HG02642 (cell line): Measurements from ENCODE around the gene PPM1B.
"Not testable (repeated sequence)": the region's sequence is repeated elsewhere in the genome, so short reads cannot be mapped to it uniquely, and the experiment has no call there.

Experiments used
- ATAC-seq: cut with Tn5 transposase; IDR thresholded peaks from one replicate; pipeline ENCODE4 v1.9.1; 2021; ENCODE audit warnings: mild to moderate bottlenecking; ENCODE audit not compliant: unreplicated experiment, poor library complexity

The PPM1B gene

DNA sequence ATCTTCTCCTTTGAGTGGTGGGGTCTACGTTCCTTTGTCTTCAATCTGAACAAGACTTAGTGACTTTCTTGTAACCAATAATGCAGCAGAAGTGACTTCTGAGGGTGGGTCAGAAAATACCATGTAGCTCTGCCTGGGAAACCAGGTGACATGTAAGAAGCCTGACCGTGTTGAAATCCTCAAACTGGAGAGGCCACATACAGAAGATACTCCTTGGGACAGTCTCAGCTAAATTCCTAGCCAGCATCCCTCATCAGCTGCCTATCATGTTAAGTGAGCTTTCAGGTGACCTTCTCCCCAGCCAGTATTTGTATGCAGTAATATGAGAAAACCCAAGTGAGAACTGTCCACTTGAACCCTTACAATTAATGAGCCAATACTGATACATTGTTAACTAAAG is 27.0 kb downstream of the PPM1B start:
- ATAC-seq = no peak

- no peak for ATAC-seq
Measured at GRCh38 chr2:44197816-44198215, 29.1 kb downstream of the PPM1B start.

- no peak for ATAC-seq
Measured at GRCh38 chr2:44200011-44200410, 31.3 kb downstream of the PPM1B start.

- ATAC-seq = no peak
Measured at GRCh38 chr2:44200759-44201158, 32.1 kb downstream of the PPM1B start.

GRCh38 chr2:44201648-44202165 is 33.0 kb downstream of the PPM1B start:
- no peak for ATAC-seq

GRCh38 chr2:44203542-44203941 is 34.9 kb downstream of the PPM1B start:
- no peak for ATAC-seq

DNA sequence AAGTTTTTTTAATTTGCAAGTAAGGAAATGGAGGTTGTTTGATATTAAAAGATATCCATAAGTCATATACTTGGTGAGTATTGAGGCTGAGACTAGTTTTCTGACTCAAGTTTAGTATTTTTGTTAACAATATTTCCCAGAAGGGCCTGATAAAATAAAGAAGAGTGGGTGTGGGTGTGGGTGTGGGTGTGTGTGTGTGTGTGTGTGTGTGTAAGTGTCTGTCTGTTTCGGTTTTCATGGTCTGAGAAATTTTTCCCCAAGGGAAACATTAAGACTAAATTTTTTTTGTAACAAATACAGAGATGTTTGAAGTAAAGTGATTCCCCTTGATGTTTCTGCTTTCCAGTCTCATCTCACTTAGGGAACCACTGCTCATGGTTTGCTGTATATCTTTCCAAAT is 36.5 kb downstream of the PPM1B start:
- ATAC-seq = no peak

- ATAC-seq = no peak
Measured at GRCh38 chr2:44207102-44207501, 38.4 kb downstream of the PPM1B start.

GRCh38 chr2:44207648-44208047 is 39.0 kb downstream of the PPM1B start:
- not testable (repeated sequence) for ATAC-seq

GRCh38 chr2:44210362-44210761 is 41.7 kb downstream of the PPM1B start:
- no peak for ATAC-seq

DNA sequence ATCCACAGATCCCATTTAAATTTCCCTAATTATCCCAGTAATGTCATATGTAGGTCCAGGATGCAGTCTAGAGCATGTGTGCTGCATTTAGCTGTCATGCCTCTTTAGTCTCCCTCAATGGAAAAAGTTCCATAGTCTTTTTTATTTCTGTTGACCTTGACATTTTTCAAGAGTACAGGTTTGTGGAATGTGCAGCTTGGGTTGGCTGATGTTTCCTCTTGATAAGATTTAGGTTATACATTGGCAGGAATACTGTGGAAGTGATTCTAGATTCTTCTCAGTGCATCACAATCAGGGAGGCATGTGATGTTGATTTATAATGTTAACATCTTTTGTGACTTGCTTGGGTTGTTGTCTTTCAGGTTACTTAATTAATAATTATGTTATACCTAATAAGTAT is 42.5 kb downstream of the PPM1B start:
- no peak for ATAC-seq

DNA sequence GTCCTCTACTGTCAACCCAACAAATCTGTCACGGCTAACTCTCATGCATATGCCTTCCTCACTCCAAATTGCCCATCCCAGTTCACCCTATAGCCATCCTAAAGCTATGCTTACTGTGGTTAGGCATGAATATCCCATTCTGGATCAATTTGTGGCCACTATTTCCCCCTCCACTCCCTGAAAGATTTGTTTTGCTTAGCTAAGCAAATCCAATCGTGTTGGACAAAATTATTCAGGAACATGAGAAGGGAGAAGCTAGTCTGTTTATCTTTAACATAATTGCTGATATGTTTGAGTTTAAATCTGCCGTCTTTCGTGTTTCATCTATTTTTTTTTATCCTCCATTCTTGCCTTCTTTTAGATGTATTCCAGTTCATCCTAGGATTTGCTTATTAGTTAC is 43.6 kb downstream of the PPM1B start:
- ATAC-seq = no peak

DNA sequence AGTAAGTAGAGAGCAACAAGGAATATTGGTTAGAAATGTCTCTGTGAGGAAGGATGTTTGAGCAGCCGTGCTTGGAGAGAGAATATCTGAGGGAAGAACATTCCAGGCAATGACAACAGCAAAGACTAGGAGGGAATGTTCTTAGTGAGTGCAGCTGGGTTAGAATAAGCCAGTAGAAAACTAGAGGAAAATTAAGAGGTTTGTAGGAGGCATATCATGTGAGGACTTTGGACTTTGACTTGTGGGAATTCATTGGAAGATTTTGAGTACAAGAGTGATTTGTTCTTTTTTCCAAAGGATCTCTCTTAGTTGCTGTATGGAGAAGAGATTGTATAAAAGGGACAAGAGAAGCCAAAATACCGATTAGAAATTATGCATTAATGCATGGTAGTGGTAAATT is 47.2 kb downstream of the PPM1B start:
- no peak for ATAC-seq

- ATAC-seq = no peak
Measured at GRCh38 chr2:44218771-44219170, 50.1 kb downstream of the PPM1B start.

DNA sequence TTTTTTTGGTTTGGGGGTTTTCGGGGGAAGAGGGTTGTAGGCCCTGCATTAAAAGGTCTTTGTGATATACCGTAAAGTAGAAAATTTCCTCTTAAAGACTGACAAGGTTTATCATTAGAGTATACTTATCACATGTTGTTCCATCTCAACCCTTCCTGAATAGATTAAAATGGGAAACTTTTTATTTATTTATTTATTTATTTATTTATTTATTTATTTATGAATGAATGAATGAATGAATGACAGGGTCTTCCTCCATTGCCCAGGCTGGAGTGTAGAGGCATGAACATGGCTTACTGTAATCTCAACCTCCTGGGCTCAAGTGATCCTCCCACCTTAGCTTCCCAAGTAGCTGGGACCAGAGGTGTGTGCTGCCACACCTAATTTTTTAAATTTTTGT is 58.1 kb downstream of the PPM1B start:
- ATAC-seq = no peak

DNA sequence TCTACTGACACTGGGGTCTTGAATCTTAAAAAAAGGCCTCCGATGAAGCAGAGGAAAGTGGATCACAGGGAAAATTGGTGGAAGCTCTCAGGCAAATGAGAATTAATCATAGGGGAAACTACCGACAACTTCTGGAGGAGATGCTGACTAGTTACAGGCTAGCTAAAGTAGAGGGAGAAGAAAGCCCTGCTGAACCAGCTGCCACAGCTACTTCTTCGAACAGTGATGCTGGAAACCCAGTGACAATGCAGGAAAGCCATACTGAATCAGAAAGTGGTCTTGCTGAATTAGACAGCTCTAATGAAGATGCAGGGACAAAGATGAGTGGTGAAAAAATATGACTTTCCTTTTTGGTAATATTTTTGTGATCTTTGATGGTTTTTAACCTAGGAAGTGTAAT is 61.7 kb downstream of the PPM1B start:
- ATAC-seq = no peak

DNA sequence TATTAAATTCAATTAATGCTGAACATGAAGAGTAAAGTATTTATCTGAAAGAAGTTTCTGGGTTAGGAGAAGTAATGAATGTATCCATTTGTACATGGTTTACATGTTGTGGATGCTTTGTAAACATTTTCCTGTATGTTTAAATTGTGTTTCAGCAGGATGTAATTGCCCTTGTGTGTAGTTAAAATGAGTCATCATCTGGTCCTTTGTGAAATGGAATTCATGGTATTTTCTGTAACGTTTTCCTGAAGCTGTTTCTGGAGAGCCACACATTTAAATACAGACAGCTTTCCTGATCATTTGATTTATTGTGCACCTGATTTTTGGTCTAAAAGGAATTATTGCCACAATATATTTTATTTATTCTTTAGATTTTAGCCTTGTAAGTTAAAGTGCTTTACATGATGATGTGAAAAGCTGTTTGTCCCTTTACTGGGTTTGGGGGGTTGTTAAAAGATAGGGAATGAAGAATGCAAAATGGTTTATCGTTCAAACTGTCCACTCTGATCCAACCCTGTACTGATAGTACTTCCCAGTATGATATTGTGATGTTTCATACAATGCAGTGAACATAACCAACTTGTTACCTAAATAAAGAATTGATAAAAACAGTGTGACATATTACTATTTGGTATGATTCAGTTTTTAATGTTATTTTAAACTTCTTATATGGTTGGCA is 64.9 kb downstream of the PPM1B start:
- no peak for ATAC-seq

GRCh38 chr2:44237221-44237620 is 68.5 kb downstream of the PPM1B start:
- peak; percentile 61 for ATAC-seq

DNA sequence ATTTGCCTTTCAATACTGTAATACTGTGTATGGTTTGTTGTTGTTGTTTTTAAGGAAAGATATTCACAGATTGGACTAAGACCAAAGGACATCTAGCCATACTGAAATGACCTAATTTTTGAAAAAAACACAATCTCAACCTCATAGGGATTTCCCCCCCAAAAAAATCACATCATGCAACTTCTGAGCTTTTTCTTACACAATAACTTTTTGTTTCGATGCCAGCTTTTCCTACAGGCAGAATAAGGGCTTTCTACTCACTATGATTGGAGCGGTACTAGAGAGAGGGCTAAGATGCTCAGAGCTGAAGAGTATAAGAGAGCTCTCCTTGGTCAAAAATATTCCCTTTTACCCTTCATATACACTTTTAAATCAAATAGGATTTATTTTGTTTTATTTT is 74.2 kb downstream of the PPM1B start:
- ATAC-seq = no peak

DNA sequence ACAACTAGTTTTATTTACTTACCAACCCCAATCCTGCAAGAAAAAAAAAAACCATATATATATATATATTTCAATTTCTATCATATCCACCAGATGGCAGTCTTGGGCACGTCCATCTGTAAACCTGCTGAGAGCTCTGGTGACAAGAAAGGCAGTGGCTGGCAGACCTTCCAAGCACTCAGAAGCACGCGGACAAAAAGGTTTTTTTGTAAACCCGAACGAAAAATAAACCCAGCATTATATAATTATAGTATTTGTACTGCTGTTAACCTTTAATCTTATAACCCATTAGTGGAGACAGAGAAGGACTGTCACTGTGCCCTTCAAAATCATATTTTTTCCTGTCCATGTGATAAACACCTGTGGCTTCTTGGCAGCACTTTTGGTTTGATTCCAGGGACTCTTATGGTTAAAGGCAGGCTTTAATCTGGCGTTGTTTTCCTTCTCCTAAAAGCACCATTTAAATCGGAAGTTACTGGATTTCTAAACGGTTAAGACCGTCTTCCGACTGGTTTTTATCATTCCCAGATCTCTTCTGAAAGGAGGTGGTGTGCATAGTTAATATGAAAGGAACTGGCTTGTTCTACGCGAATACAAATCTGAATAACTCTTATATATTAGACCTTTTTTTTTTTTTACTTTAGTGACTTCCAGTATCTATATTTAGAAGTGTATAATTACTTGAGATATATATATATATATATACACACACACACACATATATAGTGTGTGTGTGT is 75.6 kb downstream of the PPM1B start:
- ATAC-seq = no peak

DNA sequence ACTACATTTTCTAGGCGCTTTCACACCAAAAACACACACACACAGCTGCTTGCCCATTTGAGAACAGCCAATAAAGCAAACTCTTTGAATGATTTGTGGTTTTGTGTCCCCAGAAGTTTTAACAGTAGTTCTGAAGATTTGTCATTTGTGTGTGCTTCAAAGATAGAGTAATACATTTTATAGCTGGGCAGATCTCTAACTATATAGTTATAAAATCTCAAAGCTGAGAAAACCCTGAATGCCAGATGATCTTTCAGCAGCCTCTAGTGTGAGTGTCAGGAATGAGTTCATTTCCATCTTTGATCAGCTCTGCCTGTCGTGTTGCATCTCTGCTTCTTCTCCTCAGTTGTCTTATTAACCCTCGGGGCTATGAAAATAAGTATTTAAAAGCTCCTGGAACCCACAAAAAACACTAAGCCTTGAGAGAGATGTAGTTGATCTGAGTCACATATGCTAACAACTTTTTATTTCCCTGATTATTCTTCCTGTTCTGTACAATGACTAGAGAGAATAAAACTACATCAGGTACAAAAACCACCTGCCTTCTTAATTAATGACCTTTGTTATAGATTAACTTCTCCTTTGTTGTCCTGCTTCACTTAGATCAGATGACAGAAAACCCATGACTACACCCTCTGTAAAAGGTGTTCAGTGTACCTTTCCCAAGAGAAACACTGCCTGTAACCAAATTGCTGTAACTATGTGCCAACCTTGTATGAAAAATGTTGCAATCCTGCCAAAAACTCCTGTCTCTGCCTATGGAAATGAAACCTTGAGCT is 76.6 kb downstream of the PPM1B start:
- ATAC-seq = no peak
